ENCODE measurements around the gene STAT5A. TPM values are rescaled to one million over a fixed set of nuclear protein-coding genes. Genes with fewer than 3 reads are reported as not detected.
"Not testable (repeated sequence)": the region's sequence is repeated elsewhere in the genome, so short reads cannot be mapped to it uniquely, and the experiment has no call there.

STAT5A gene
- total RNA-seq, 2 donors from 2014 or later: 19.8 to 28.1 TPM

- ATAC-seq; intact Hi-C loops (cut with DNase I, micrococcal nuclease); DNase-seq: not testable (repeated sequence)
These were observed 11.6 kb downstream of the STAT5A start for GRCh38 chr17:42299913-42300312.

- DNase-seq (no peak), ATAC-seq (no peak)
- intact Hi-C loops (cut with DNase I, micrococcal nuclease): no loop called here
These were observed 12.7 kb downstream of the STAT5A start for GRCh38 chr17:42301022-42301421.

- ATAC-seq (no peak), DNase-seq (no peak)
- intact Hi-C loops (cut with DNase I, micrococcal nuclease): no loop called here
These were observed 15.4 kb downstream of the STAT5A start for GRCh38 chr17:42303694-42304093.

GRCh38 chr17:42304187-42305030, 16.1 kb downstream of the STAT5A start:
- DNase-seq (no peak), ATAC-seq (no peak)
- intact Hi-C loops (cut with DNase I, micrococcal nuclease): no loop called here

GRCh38 chr17:42305031-42305330, 16.7 kb downstream of the STAT5A start:
- ATAC-seq; intact Hi-C loops (cut with DNase I, micrococcal nuclease); DNase-seq: not testable (repeated sequence)

- intact Hi-C loops (cut with DNase I, micrococcal nuclease): no loop called here
- no peak for ATAC-seq
- no peak for DNase-seq
These were observed 17.5 kb downstream of the STAT5A start for GRCh38 chr17:42305543-42306384.

- intact Hi-C loops (cut with DNase I, micrococcal nuclease): no loop called here
- DNase-seq (no peak), ATAC-seq (no peak)
These were observed 18.0 kb downstream of the STAT5A start for GRCh38 chr17:42306385-42306667.

GRCh38 chr17:42307362-42307927, 19.1 kb downstream of the STAT5A start:
- DNase-seq (no peak), ATAC-seq (no peak)
- intact Hi-C loops (cut with DNase I, micrococcal nuclease): no loop called here

- intact Hi-C loops (cut with DNase I, micrococcal nuclease): no loop called here
- no peak for ATAC-seq
- DNase-seq: no peak
These were observed 20.1 kb downstream of the STAT5A start for GRCh38 chr17:42308446-42308845.

- no peak for ATAC-seq
- no peak for DNase-seq
- intact Hi-C loops (cut with DNase I, micrococcal nuclease): no loop called here
These were observed 20.8 kb downstream of the STAT5A start for GRCh38 chr17:42309142-42309541.

- ATAC-seq: peak; percentile 2
- intact Hi-C loops (cut with DNase I, micrococcal nuclease): loop anchor here (10.0 kb wide), 2 partner anchors 95 to 215 kb away; no protein-coding TSS in a partner anchor
- no peak for DNase-seq
These were observed 21.9 kb downstream of the STAT5A start for GRCh38 chr17:42309986-42310786.

GRCh38 chr17:42310787-42311215, 22.5 kb downstream of the STAT5A start:
- DNase-seq (no peak), ATAC-seq (no peak)
- intact Hi-C loops (cut with DNase I, micrococcal nuclease): loop anchor here (10.0 kb wide), 2 partner anchors 94 to 214 kb away; no protein-coding TSS in a partner anchor

GRCh38 chr17:42311240-42312034, 23.1 kb downstream of the STAT5A start:
- intact Hi-C loops (cut with DNase I, micrococcal nuclease): loop anchor here (10.0 kb wide), 2 partner anchors 93 to 213 kb away; no protein-coding TSS in a partner anchor

GRCh38 chr17:42312035-42312284, 23.7 kb downstream of the STAT5A start:
- ATAC-seq: no peak
- no peak for DNase-seq
- intact Hi-C loops (cut with DNase I, micrococcal nuclease): loop anchor here (10.0 kb wide), 2 partner anchors 93 to 213 kb away; no protein-coding TSS in a partner anchor

More at GRCh38 chr17:42311240-42312034, 23.1 kb downstream of the STAT5A start:
- ATAC-seq: peak; percentile 40
- peak; percentile 64 to 90 for DNase-seq

- intact Hi-C loops (cut with DNase I, micrococcal nuclease): loop anchor here (10.0 kb wide), 2 partner anchors 92 to 212 kb away; no protein-coding TSS in a partner anchor
- DNase-seq: peak; percentile 81 to 85
- ATAC-seq: peak; percentile 73
These were observed 24.2 kb downstream of the STAT5A start for GRCh38 chr17:42312285-42313130.

GRCh38 chr17:42313389-42313772, 25.1 kb downstream of the STAT5A start:
- intact Hi-C loops (cut with DNase I, micrococcal nuclease): loop anchor here (10.0 kb wide), 2 partner anchors 91 to 211 kb away; no protein-coding TSS in a partner anchor
- DNase-seq (no peak), ATAC-seq (no peak)

Data from left colon (tissue), 2 donors.